ENCODE data around the gene MACROD2. TPM values are rescaled to one million over a fixed set of nuclear protein-coding genes. Genes with fewer than 3 reads are reported as not detected.
"Not testable (repeated sequence)": the region's sequence is repeated elsewhere in the genome, so short reads cannot be mapped to it uniquely, and the experiment has no call there.

The MACROD2 gene
- total RNA-seq, 1 donor from 2014 or later: 0.40 TPM

GRCh38 chr20:15077733-15078250, 1082.5 kb downstream of the MACROD2 start:
- DNase-seq (ENCODE audit: low read depth in 2 of 2): no peak

- DNase-seq (ENCODE audit: low read depth in 2 of 2): no peak
Measured at GRCh38 chr20:15079594-15080340, 1084.5 kb downstream of the MACROD2 start.

- no peak for DNase-seq (ENCODE audit: low read depth in 2 of 2)
Measured at GRCh38 chr20:15081261-15081660, 1085.9 kb downstream of the MACROD2 start.

GRCh38 chr20:15091421-15092037, 1096.2 kb downstream of the MACROD2 start:
- DNase-seq (ENCODE audit: low read depth in 2 of 2): no peak

GRCh38 chr20:15098351-15098750, 1103.0 kb downstream of the MACROD2 start:
- no peak for DNase-seq (ENCODE audit: low read depth in 2 of 2)

GRCh38 chr20:15099130-15099529, 1103.8 kb downstream of the MACROD2 start:
- DNase-seq (ENCODE audit: low read depth in 2 of 2): no peak

GRCh38 chr20:15100506-15101160, 1105.3 kb downstream of the MACROD2 start:
- no peak for DNase-seq (ENCODE audit: low read depth in 2 of 2)

- DNase-seq (ENCODE audit: low read depth in 2 of 2): no peak
Measured at GRCh38 chr20:15107931-15108330, 1112.6 kb downstream of the MACROD2 start.

GRCh38 chr20:15109494-15109893, 1114.2 kb downstream of the MACROD2 start:
- DNase-seq (ENCODE audit: low read depth in 2 of 2): no peak

GRCh38 chr20:15111654-15112053, 1116.3 kb downstream of the MACROD2 start:
- no peak for DNase-seq (ENCODE audit: low read depth in 2 of 2)

- no peak for DNase-seq (ENCODE audit: low read depth in 2 of 2)
Measured at GRCh38 chr20:15113144-15113773, 1117.9 kb downstream of the MACROD2 start.

- DNase-seq (ENCODE audit: low read depth in 2 of 2): no peak
Measured at GRCh38 chr20:15119852-15120487, 1124.7 kb downstream of the MACROD2 start.

GRCh38 chr20:15122613-15123012, 1127.3 kb downstream of the MACROD2 start:
- no peak for DNase-seq (ENCODE audit: low read depth in 2 of 2)

GRCh38 chr20:15131176-15131575, 1135.9 kb downstream of the MACROD2 start:
- no peak for DNase-seq (ENCODE audit: low read depth in 2 of 2)

GRCh38 chr20:15138548-15139126, 1143.3 kb downstream of the MACROD2 start:
- DNase-seq (ENCODE audit: low read depth in 2 of 2): no peak

- DNase-seq (ENCODE audit: low read depth in 2 of 2): no peak
Measured at GRCh38 chr20:15139522-15139921, 1144.2 kb downstream of the MACROD2 start.

- no peak for DNase-seq (ENCODE audit: low read depth in 2 of 2)
Measured at GRCh38 chr20:15140286-15140685, 1145.0 kb downstream of the MACROD2 start.

- not testable (repeated sequence) for DNase-seq (ENCODE audit: low read depth in 2 of 2)
Measured at GRCh38 chr20:15140940-15141339, 1145.6 kb downstream of the MACROD2 start.

- DNase-seq (ENCODE audit: low read depth in 2 of 2): no peak
Measured at GRCh38 chr20:15141861-15142260, 1146.5 kb downstream of the MACROD2 start.

GRCh38 chr20:15143478-15143877, 1148.2 kb downstream of the MACROD2 start:
- DNase-seq (ENCODE audit: low read depth in 2 of 2): no peak

- no peak for DNase-seq (ENCODE audit: low read depth in 2 of 2)
Measured at GRCh38 chr20:15144916-15145315, 1149.6 kb downstream of the MACROD2 start.

All from lung microvascular endothelial cell (primary cell).